Stimulated activated CD8-positive, alpha-beta memory T cell treated with anti-CD3 and anti-CD28 coated beads, Interleukin-12 subunit alpha, Interleukin-12 subunit beta, amount 100 ng/mL, for 24 hours (primary cell): ENCODE measurements around the gene SLC24A4.

Experiments
- DNase-seq: peaks from one replicate; pipeline ENCODE4 v3.0.0-alpha.2; 2020; ENCODE audit errors: extremely low read depth

SLC24A4 gene

DNA sequence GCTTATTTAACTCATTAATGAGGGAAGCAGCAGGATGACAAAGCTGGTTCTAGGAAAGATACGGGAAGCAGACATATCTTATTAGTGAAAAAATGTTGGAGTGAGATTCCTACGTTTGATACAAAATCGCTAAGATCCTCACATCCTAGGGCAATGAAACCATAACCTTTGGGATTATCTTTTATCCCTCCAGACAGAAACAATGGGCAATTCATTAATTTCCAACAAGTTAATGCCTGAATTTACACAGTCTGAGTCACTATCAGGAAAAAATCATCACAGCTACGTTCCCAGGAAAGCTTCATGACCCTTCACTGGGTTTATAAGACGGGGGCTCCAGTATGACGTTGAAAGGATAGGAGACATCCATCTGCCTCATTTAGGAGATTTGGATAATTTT, 45.0 kb downstream of the SLC24A4 start:
- no peak for DNase-seq

DNA sequence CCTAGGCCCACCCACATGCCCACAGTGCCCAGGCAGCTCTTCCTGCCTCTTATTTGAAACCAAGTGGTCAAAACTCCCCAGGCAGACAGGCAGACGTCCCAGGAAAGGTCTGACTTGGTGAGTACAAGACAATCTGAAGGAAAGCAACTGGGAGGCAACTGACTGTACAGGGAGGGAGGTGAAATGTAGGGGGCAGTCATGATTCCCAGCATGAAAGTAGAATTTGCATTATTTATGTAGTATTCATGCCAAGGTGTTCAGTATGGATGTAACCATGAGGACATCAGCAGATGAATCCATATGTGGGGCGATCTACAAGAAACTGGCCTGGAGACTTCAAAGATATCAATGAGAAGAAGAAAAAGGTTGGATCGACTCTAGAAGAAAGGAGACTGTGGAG, 46.1 kb downstream of the SLC24A4 start:
- DNase-seq: no peak

DNA sequence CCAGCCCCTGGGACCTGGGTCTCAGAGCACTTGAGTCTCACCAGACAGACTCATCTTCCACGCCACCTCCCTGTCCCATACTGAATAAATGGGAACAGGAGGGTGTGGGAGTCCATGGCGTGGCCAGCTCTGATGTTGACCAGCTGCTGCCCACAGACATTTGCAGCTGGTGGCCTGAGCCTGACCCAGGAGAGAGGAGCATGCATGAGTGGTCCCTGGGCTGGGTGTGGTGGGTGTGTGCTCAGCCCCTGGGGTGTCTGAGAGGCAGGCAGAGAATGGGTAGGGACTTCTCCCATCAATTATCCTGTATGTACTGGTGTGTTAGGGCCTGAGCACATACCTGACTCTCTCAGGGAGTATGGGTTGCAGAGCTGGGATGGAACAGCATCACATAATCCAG, 49.3 kb downstream of the SLC24A4 start:
- no peak for DNase-seq

DNA sequence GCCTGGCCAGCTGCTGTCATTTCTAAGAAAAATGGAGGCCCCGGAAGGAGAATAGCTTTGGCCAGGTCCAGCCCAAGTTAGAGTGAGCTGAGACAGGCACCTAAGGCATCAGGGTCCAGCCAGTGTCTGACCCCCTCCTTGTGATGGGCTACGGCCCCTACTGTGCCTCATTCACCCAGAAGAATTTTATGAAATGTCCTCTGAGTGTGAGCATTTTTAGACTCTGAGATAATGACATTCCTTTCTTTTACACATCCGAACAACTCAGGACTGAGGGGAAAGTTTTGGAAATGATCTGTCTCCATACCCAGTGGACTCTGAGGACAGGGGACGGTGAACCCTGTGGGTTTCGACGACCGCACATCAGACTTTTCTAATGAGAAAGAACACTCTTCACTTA, 50.4 kb downstream of the SLC24A4 start:
- DNase-seq: no peak

DNA sequence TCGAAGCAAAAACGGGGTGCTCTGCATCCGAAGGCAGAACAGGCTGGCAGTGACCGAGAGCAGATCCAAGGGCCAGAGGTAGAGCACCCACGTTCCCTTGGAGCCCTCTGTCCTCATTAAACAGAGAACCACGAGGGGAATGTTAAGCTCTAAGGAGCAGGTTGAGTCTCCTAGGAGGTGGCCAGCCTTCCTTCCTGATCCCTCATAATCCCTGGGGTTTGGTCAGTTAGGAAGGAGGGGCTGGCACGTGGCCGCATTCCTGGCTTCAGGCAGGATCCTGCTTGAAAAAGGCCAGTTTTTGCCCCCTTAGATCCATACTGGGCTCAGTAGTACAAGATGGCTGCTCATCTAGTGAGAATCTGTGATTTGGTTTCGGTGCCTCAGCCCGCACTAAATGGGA, 57.2 kb downstream of the SLC24A4 start:
- DNase-seq: no peak

DNA sequence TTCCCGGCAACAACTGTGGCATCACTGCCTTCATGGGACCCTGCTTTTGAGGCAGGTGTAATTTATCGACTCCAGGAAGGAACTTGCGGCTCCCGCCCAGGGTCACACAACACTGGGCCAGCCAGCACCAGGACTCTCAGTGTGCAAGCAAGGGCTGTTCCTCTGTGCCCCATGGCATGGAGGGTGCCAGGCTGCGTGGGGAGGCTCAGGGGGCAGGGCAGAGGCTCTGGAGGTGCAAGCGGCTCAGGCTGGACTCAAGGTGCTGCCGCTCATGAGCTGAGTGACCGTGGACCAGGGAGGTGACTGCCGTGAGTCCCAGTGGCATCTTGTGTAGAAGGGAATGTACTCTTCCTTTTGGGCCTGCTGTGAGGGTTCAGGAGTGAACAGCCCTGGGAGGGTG, 57.6 kb downstream of the SLC24A4 start:
- DNase-seq: no peak

DNA sequence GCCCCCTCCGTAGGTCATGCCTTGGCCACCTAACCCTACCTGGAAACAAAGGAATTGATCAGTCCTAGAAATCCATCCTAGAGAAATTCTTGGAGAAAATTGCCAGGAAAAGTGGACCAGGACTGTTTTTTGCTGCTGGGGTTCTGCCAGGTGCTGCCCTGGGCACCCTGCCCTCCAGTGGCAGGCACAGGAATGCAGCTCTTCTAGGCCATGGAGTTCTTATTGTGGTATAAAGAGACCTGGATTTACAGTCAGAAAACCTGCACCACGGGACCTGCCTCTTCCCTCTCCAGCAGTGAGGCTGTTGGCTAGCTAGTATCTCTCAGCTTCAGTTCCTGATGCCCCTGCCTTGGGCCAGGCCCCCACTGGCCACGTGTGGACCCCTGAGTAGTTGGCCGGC, 59.7 kb downstream of the SLC24A4 start:
- no peak for DNase-seq

DNA sequence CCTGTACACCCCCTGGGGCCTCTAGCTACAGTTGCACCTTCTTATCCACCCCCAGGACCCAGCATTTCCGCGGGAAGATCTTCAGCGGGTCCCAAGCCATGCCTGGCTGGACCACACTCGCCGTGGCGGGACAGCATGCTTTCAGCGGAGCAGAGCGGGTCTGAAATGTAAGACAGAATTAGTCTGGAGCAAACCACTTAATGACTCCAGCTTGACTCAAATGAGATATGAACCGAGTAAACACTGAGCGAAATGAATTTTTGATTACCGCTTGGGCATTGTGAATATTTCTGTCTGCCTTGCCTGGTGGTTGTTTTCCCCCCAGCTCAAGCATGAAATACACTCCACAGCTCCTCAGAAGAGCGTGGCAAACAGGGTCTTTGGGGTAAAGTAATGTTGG, 60.8 kb downstream of the SLC24A4 start:
- DNase-seq: no peak

DNA sequence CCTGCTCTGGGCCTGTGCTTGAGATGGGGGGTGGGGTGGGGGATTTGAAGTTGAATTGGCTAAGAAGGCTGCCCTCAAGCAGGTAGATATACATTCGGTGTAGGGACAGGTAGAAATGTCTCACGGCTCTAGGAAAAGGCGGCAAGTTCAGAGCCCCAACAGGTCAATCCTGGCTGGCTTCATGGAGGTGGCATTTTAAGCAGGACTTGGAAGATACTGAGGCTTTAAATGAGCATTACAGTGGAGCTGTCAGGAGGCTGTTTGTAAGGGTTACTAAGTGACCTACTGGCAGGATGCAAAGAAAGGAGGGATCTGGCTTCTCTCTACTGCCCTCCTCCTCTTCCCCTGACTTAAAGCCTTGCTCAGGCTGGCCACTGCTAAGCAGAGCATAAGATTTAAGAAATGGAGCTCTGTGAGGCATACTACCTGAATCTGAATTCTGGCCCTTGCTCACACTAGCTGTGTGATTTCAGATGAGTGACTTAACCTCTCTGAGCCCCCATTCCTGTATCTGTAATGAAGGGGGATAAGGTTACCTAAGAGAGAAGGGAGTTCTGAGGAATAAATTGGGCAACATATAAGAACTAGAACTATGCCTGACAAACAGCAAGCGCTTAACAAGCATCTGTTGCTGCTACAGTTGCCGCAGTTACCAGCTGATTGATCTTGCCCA, 61.6 kb downstream of the SLC24A4 start:
- no peak for DNase-seq

DNA sequence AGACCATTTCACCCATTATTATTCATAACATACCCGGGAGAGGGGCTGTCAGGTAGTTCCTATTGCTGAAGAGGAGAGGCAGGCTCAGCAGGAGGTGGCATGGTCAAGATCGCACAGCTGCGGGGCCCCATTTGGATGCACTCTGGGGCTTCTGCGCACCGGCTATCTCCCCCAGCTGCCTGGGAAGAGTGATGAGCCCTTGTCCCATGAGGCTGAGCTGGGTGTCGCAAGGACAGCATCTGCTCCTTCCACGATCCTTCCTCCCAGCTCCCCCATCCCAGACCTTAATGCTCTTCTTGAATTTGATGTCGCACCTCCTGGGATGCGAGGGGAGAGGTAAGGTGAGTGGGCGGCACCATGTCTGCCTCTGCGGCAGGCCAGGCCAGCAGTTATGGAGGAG, 62.6 kb downstream of the SLC24A4 start:
- no peak for DNase-seq

DNA sequence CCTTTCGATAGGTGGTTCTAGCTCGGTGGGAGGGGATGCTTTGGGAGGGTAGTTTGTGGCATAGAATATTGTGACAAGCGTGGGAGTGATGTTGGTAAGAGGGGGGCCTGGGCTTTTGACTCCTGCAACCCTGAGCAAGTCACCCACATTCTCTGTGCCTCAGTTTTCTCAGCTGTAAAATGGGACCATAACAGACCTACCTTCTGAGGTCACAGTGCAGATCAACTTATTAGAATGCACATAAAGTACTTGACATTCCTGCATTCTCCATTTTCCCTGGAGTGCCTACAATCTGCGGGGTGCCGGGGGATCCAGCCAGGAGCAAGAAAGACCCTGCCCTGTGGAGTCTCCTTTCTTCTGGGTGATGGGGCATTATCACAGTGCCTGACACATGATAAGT, 63.2 kb downstream of the SLC24A4 start:
- no peak for DNase-seq

DNA sequence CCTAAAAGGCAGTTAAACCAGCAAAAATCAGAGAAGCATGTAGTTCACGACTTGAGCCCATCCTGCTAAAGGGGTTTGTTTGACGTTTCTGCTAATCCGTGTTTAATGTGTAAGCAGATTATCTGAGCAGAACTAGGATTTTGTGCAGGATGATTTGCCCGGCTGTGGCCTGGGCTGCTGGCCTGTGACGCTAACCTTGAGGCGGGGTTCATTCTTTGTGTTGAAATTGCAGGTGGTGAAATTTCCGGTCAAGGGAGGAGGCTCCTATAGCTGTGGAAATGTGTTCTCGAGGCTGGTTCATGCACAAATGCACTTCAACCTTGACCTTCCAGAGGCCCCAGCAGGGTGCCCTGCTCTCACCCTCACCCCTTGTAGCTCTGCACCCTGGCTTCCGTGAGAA, 63.7 kb downstream of the SLC24A4 start:
- no peak for DNase-seq

DNA sequence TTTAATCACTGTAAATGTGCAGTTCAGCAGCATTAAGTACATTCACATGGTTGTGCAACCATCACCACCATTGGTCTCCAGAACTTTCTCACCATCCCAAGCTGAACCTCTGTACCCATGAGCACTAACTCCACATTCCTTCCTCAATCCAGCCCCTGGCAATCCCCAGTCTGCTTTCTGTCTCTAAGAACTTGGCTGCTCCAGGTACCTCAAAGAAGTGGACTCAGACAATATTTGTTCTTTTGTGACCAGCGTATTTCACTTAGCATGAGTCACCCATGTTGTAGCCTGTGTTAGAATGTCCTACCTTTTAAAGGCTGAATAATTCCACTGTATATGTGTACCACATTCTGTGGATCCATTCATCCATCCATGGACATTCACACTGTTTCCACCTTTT, 64.6 kb downstream of the SLC24A4 start:
- no peak for DNase-seq

DNA sequence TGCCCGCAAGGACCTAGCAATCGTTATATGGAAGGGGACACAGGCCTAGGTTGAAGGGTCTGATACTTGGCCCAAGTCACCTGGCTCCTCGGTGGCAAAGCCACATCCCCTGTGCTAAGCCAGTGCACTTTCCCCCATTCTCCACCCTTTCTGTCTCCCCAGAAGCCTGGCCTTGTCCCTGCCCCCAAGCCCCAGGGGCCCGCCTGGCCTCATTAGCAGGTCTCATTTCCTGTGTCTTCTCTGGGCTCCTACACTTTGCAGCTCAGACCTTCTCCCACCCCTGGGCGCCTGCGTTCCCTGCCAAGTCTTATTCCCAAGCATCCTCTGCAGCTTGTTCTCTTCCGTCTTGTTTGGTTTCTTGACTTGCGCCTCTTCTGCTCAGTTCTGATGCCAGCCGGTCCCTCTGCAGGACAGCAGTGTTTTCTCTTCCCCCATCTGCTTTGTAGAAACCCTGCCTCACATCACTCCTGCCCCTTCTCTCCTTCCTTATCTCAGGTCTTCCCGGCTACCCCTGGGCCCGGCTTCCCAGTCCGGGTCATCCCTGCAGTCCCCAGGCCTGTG, 66.7 kb downstream of the SLC24A4 start:
- DNase-seq: no peak

DNA sequence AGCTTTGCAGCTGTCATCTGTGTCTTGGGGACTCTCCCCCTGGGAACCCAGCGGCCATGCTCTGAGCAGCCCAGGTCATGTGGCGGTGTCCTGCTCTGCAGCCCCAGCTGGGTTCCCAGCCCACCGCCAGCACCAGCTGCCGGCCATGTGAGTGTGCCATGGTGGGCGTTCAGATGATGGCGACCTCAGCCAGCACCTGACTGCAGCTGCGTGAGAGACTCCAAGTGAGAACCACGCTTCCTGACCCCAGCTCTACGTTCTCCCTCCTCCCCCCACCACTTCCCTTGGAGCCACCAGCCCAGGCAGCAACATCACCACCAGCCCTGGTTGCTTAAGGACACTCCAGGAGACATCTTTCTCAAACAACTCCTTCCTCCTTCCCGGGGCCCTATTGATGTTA, 68.8 kb downstream of the SLC24A4 start:
- no peak for DNase-seq

DNA sequence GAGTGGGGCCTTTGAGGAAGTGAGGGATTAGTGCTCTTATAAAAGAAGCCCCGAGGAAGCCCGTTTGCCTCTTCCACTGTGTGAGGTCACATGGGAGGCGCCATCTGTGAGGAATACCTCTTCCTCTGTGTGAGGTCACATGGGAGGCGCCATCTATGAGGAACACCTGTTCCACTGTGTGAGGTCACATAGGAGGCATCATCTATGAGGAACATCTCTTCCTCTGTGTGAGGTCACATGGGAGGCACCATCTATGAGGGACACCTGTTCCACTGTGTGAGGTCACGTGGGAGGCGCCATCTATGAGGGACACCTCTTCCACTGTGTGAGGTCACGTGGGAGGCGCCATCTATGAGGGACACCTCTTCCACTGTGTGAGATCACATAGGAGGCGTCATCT, 69.7 kb downstream of the SLC24A4 start:
- no peak for DNase-seq

DNA sequence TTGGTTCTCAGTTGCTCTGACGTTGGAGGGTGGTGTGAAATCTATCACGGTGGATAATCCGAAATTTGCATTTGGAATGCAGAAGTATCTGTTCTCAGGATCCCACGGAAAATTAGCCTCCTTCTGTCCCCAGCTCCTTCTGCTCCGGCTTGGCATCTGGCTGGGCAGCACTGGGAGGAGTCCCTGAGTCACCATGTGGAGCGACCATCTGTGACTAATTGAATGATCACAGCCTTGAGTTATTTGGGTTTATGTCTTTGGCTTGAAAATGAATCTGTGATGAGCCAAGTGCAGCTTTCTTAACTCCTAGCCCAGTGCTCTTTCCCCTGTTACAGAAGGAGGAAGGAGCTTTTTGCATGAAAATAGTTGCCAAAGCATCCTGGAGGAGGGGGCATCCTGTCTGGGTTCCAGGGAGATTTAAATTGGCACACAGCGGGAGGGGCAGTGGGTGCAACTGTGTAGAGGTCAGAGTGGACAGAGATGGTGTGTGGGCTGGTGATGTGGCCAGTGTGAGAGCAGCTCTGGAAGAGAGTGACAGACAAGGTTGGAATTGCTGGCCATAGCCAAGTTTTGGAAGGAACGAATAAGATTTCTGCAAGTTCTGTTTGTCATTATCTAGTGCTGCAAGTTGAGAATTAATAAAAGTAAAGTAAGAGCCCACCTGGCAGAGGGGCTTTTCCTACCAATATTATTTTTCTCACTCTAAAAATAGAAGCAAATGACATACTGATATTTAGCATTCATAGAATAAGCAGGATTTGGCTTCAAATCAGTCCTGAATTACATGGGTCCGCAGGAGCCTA, 74.4 kb downstream of the SLC24A4 start:
- no peak for DNase-seq

DNA sequence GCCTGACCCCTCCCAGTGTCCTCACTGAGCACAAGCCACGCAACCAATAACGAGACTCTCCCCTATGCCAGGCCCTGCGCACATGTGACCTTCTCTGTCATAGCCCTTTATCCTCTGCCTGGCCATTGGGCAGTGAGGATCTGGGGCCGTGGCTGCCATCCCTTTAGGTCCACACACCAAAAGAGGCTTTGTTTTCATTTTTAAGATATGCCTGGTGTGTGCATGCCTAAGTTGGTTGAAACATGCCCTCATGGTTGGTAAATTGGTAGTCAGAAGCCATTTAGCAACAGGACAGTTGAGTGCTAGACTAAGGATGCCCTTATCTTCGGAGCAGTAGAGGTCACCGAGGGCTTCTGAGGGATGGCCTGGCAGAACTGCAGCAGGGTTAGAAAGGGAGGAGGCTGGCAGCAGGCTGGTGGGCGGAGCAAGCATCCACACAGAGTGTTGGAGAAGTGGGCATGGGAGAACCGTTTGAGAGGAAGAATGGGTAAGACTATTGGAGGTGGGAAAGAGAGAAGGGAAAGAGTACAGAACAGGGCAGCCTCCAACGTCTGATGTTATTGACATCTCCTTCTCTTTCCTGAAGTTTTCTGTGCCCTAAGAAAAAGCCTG, 75.1 kb downstream of the SLC24A4 start:
- no peak for DNase-seq

DNA sequence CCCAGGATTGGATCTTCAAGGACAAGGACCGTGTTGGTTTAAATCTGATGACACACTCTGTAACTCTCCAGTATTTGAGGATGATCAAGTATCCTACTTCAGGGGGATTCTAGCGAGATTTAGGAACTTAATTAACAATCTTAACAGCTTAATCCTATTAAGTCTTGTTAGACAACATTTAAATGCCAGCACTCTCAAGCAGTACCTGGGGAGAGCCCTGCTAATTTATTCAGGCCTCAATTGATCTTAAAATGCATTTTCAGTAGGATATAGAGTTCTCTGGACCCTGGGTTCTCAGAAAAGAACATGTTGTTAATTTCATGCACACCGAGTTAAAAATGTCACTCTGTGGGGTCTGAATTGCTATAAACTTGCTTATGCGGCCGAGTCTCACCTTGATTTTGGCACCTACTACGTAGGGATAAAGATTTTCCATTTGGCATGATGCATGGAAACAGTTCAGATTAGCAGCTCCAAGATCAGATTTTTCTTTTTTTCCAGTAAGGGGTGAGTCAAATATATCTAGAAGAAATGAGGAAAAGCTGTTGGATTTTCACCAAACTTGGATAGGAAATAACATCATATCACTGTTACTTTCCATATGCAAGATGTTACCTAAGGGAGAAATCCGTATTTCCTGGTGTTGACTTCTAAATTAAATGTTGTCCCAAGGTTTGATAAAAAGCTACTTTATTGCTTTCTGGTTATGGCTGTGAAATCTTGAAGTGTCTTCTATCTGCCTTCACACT, 76.1 kb downstream of the SLC24A4 start:
- no peak for DNase-seq

DNA sequence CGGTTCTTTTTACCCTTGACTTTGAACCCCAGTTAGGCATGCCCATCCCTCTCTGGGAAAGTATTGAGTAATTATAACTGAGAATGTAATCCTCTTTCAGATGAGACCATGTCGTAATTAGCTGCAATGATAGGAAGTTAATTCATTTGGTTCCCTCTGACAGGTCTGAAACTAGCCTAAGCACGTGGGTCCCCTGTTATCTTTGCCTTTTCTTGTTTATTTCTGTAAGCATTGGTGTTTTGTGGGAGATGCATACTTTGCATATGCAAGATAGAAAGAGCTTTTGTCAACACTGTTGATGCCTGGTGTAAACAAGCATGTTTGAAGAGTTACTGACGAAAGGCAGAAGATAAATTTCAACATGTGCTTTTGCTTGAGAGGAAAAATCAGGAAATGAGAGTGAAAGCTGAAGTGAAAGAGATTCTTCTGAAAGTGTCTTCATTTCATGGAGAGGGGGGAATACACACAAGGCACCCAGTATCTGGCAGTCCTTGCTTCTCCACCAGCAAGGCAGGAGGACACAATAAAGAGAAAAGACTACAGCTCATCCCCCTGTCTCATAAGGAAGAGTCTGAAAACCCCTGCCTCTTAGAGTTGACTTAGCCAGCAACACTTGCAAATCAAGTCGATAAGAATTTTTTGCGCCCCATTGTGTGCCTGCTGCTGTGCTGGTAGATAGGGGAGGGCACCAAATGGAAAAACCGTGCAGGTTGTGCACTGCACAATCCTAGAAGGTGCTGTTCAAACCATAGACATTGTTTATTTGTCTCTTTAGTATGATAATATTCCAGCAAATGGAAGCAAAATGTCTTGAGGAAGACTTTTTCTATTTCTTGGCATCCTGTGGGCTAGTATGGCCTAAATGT, 77.8 kb downstream of the SLC24A4 start:
- DNase-seq: no peak

DNA sequence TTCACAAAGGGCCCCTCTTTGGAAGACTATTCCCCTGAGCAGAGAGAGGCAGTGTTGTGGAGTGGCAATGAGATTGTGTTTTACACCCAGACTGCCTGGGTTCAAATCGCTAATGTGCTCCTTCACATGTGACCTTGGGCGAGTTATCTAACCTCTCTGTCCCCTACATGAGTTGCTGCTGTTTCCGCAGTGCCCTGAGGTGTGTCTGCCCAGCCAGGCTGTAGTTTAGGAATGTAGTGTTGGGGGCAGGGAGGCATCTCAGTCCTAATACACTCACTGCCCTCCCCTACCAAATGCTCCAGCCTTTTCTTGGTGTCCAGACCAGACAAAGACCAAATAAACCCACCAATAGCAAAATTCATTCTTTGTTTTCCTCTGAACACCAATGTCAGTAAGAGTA, 78.6 kb downstream of the SLC24A4 start:
- no peak for DNase-seq
